Fibroblast of the aortic adventitia (primary cell): ENCODE results near the gene GIPC1. TPM values are rescaled to one million over a fixed set of nuclear protein-coding genes. Genes with fewer than 3 reads are reported as not detected.

Source experiments
- DNase-seq: peaks from one replicate; pipeline ENCODE4 v3.0.0-alpha.2; 2010; ENCODE audit warnings: low read depth
- H3K4me3 ChIP-seq: 2 replicates; pipeline ENCODE4 v1.5.1; 2011; ENCODE audit warnings: low read depth, mild to moderate bottlenecking, control low read depth, low read length, moderate library complexity
- CTCF ChIP-seq: IDR thresholded peaks from 2 replicates; pipeline ENCODE4 v1.5.1; 2011; ENCODE audit warnings: mild to moderate bottlenecking, low read length, control low read depth, inconsistent platforms; ENCODE audit not compliant: insufficient read depth
- total RNA-seq: library from RNA; depleted of rRNA; stranded (reverse); fragments of >200 nt; gene quantifications from 2 replicates; pipeline ENCODE4 v1.2.3, GENCODE V29; 2012; ENCODE audit warnings: low replicate concordance

GIPC1 gene
- total RNA-seq, 1 donor: 93.5 TPM

DNA sequence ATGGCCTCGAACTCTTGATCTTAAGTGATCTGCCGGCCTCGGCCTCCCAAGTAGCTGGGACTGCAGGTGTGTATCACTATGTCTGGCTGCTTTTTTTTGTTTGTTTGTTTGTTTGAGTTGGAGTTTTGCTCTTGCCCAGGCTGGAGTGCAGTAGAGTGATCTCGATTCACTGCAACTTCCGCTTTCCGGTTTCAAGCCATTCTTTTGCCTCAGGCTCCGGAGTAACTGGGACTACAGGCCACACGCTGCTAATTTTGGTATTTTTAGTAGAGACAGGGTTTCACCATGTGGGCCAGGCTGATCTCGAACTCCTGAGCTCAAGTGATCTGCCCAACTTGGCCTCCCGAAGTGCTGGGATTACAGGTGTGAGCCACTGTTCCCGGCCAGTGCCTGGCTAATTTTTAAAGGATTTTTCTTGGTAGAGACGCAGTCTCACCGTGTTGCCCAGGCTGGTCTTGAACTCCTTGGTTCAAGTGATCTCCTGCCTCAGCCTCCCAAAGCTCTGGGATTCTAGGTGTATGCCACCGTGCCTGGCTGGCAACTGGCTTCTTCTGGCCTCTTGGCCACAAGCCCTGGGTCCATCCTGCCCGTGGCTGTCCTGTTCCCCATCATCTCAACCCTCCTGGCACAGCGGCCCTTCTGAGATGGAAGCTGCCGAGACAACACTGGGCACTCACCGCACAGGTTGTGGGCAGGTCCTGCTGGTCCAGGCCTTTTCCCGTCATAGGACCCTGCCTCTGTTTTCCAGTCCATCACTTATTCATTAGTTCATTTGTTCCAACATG is 45.0 kb upstream of the GIPC1 start:
- no peak for DNase-seq
- TF ChIP-seq CTCF: no peak
- H3K4me3 ChIP-seq: no peak overlapping the region

DNA sequence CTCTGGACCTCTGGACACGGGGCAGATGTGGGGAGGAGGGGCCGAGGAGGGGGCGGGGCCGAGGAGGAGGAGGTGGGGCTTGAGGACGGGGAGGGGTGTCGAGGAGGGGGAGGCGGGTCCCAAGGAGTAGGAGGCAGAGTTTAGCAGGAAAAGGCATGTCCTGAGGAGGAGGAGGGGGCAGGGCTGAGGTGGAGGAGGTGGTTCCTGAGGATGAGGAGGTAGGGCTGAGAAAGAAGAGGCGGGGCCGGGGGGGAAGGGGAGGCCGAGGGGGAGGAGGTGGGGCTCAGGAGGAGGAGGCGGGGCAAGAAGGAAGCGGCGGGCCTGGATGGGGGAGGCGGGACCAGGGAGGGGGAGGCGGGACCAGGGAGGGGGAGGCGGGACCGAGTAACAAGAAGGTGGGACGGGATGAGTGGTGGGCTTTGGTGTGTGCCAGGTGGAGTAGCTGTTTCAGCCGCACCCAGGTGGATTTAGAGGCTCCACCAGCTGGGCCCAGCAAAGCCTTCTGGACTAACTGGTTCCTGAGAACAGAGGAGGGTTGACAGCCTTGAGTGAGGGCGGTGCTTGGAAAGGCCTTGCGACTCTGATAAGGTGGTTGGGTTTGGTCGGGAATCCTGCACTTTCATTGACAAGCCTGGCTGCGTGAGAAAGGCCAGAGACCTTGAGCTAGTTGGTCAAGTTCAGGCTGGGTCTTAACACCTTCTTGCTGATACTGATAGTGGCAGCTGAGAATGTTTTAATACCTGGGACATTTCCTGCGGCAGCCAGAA is 41.2 kb upstream of the GIPC1 start:
- DNase-seq: peak; percentile 61
- no peak for TF ChIP-seq CTCF
- H3K4me3 ChIP-seq: peak overlapping the region; percentile 45

- DNase-seq: no peak
- no peak overlapping the region for H3K4me3 ChIP-seq
- TF ChIP-seq CTCF: no peak
These were observed 37.5 kb upstream of the GIPC1 start for GRCh38 chr19:14533450-14533849.

DNA sequence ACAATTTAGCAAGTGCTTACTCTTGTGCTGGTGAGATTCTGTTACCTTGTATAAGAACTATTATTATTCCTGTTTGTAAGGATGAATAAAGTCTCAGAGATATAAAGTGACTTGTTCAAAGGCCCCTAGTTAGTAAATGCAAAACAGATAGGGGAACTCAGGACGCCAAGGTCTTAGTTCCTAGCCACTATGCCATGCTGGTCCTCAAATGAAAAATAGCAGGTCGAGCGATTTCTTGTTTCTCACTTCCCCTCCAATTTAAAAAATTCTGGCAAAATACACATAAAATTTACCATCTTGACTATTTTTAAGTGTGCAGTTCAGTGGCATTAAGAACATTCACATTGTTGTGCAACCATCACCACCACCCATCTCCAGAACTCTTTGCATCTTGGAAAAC is 34.6 kb upstream of the GIPC1 start:
- no peak for DNase-seq
- TF ChIP-seq CTCF: no peak
- peak overlapping the region; percentile 98 for H3K4me3 ChIP-seq

GRCh38 chr19:14530005-14530348 is 34.0 kb upstream of the GIPC1 start:
- H3K4me3 ChIP-seq: peak overlapping the region; percentile 98
- no peak for TF ChIP-seq CTCF
- no peak for DNase-seq

GRCh38 chr19:14529254-14530004 is 33.5 kb upstream of the GIPC1 start, which contains the start of gene TECR:
TECR (plus strand) TSS chr19:14529594; CDS start chr19:14529697, 103 bp downstream.
- H3K4me3 ChIP-seq: peak within 1 kb of the TSS; percentile 98
- peak; percentile 100 for DNase-seq
- no peak for TF ChIP-seq CTCF
